HG03280 (cell line): ENCODE measurements around the gene TEX55.
"Not testable (repeated sequence)": the region's sequence is repeated elsewhere in the genome, so short reads cannot be mapped to it uniquely, and the experiment has no call there.

ENCODE experiments used
- ATAC-seq: cut with Tn5 transposase; IDR thresholded peaks from one replicate; pipeline ENCODE4 v1.9.1; 2021; ENCODE audit warnings: mild to moderate bottlenecking, moderate library complexity; ENCODE audit not compliant: unreplicated experiment

The TEX55 gene

GRCh38 chr3:119160361-119160760 is 14.4 kb downstream of the TEX55 start:
- ATAC-seq: no peak

GRCh38 chr3:119160815-119161214 is 14.8 kb downstream of the TEX55 start:
- no peak for ATAC-seq

- no peak for ATAC-seq
Measured at GRCh38 chr3:119161240-119161639, 15.3 kb downstream of the TEX55 start.

GRCh38 chr3:119164745-119165144 is 18.8 kb downstream of the TEX55 start:
- ATAC-seq: not testable (repeated sequence)

GRCh38 chr3:119170821-119171220 is 24.9 kb downstream of the TEX55 start:
- ATAC-seq: no peak

- ATAC-seq: no peak
Measured at GRCh38 chr3:119173325-119173724, 27.4 kb downstream of the TEX55 start, which contains the start of gene UPK1B. Gene UPK1B, plus strand, starts transcription at chr3:119173598. Its CDS starts 13,144 bp downstream, at chr3:119186742.

- no peak for ATAC-seq
Measured at GRCh38 chr3:119175872-119176756, 30.1 kb downstream of the TEX55 start.

GRCh38 chr3:119176778-119177177 is 30.8 kb downstream of the TEX55 start:
- ATAC-seq: no peak

GRCh38 chr3:119177321-119177720 is 31.4 kb downstream of the TEX55 start:
- no peak for ATAC-seq

- no peak for ATAC-seq
Measured at GRCh38 chr3:119181765-119182164, 35.8 kb downstream of the TEX55 start.

GRCh38 chr3:119184111-119184510 is 38.1 kb downstream of the TEX55 start:
- no peak for ATAC-seq

GRCh38 chr3:119184796-119185570 is 39.0 kb downstream of the TEX55 start:
- no peak for ATAC-seq

GRCh38 chr3:119187266-119187665 is 41.3 kb downstream of the TEX55 start:
- no peak for ATAC-seq

GRCh38 chr3:119191800-119192199 is 45.8 kb downstream of the TEX55 start:
- no peak for ATAC-seq

- no peak for ATAC-seq
Measured at GRCh38 chr3:119194237-119195150, 48.5 kb downstream of the TEX55 start.

GRCh38 chr3:119195151-119195476 is 49.1 kb downstream of the TEX55 start:
- ATAC-seq: no peak

GRCh38 chr3:119195911-119196310 is 49.9 kb downstream of the TEX55 start:
- no peak for ATAC-seq
